Measurements from ENCODE around the gene TRRAP.
A peak's percentile ranks its signal among the peaks of the same experiment; 100 is the strongest.

TRRAP gene

GRCh38 chr7:98878365-98879197 lies at the start of gene TRRAP:
TSS of gene TRRAP (plus strand) at chr7:98878532. CDS start at chr7:98881151, 2,619 bp downstream.
- peak; percentile 38 for DNase-seq
- TF ChIP-seq CTCF (IDR thresholded peaks at IDR 0.05; ENCODE audit: low read depth, low read length, missing control alignments), result peak; percentile 62

GRCh38 chr7:98830972-98831548 lies 47.3 kb upstream of the TRRAP start:
- Histone ChIP-seq H3K4me3 (ENCODE audit: low read depth, low read length) (no peak overlapping the region), H3K36me3 (replicated peaks) (no peaks in the 10 kb centered on the region), H3K27me3 (replicated peaks) (no peaks in the 10 kb centered on the region), H3K27ac (no peak overlapping the region)
- no peak for TF ChIP-seq CTCF (IDR thresholded peaks at IDR 0.05; ENCODE audit: low read depth, low read length, missing control alignments)
- in situ Hi-C loops (cut with HindIII; ENCODE audit: low pct_ligation_motif_present, low sequenced_read_pairs), result no loop called here
- DNase-seq, result no peak

More at GRCh38 chr7:98878365-98879197, at the start of gene TRRAP:
- H3K36me3 ChIP-seq (replicated peaks), result peaks cover 21% of the 10 kb centered on the region
- peak within 1 kb of the TSS; percentile 87 for H3K27ac ChIP-seq
- H3K4me3 ChIP-seq (ENCODE audit: low read depth, low read length), result peak within 1 kb of the TSS; percentile 83
- no peaks in the 10 kb centered on the region for H3K27me3 ChIP-seq (replicated peaks)
- in situ Hi-C loops (cut with HindIII; ENCODE audit: low pct_ligation_motif_present, low sequenced_read_pairs), result no loop called here

- Histone ChIP-seq H3K27ac (no peak overlapping the region), H3K36me3 (replicated peaks) (no peaks in the 10 kb centered on the region), H3K4me3 (ENCODE audit: low read depth, low read length) (no peak overlapping the region), H3K27me3 (replicated peaks) (no peaks in the 10 kb centered on the region)
- DNase-seq, result peak; percentile 43
- TF ChIP-seq CTCF (IDR thresholded peaks at IDR 0.05; ENCODE audit: low read depth, low read length, missing control alignments), result peak; percentile 76
- in situ Hi-C loops (cut with HindIII; ENCODE audit: low pct_ligation_motif_present, low sequenced_read_pairs), result no loop called here
Observed at GRCh38 chr7:98831641-98832221, 46.6 kb upstream of the TRRAP start.

- in situ Hi-C loops (cut with HindIII; ENCODE audit: low pct_ligation_motif_present, low sequenced_read_pairs), result no loop called here
Observed at GRCh38 chr7:98833022-98833421, 45.3 kb upstream of the TRRAP start.

DNA sequence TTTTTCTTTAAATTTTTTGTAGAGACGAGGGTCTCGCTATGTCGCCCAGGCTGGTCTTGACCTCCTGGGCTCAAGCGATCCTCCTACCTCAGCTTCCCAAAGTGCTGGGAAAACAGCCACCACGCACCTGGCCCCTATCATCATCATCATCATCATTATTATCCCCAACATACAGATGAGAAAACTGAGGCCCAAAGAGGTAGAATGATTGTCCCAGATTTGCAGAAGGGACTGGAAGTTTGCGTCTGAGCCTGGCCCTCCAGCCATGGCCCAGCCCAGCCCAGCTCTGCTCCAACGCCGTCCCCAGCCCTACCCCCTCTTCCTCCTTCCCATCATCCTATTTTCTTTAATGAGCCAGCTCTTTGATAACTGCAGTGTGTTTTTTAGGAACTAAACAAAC lies 43.4 kb upstream of the TRRAP start:
- DNase-seq, result no peak
- in situ Hi-C loops (cut with HindIII; ENCODE audit: low pct_ligation_motif_present, low sequenced_read_pairs), result no loop called here
- no peak for TF ChIP-seq CTCF (IDR thresholded peaks at IDR 0.05; ENCODE audit: low read depth, low read length, missing control alignments)

More at GRCh38 chr7:98833022-98833421, 45.3 kb upstream of the TRRAP start:
- H3K36me3 ChIP-seq (replicated peaks), result no peaks in the 10 kb centered on the region
- H3K27me3 ChIP-seq (replicated peaks), result no peaks in the 10 kb centered on the region
- TF ChIP-seq CTCF (IDR thresholded peaks at IDR 0.05; ENCODE audit: low read depth, low read length, missing control alignments), result no peak
- no peak overlapping the region for H3K4me3 ChIP-seq (ENCODE audit: low read depth, low read length)
- H3K27ac ChIP-seq, result no peak overlapping the region
- no peak for DNase-seq

More for the DNA sequence above, 43.4 kb upstream of the TRRAP start:
- Histone ChIP-seq H3K27ac (no peak overlapping the region), H3K27me3 (replicated peaks) (no peaks in the 10 kb centered on the region), H3K36me3 (replicated peaks) (no peaks in the 10 kb centered on the region), H3K4me3 (ENCODE audit: low read depth, low read length) (no peak overlapping the region)
